CD4-positive, alpha-beta T cell treated with Interleukin-17A for 4 hours (primary cell): ENCODE data around the gene GBF1.

Experiments
- DNase-seq: peaks from one replicate; pipeline ENCODE4 v3.0.0-alpha.2; 2020; ENCODE audit warnings: mixed read lengths

Gene GBF1

DNA sequence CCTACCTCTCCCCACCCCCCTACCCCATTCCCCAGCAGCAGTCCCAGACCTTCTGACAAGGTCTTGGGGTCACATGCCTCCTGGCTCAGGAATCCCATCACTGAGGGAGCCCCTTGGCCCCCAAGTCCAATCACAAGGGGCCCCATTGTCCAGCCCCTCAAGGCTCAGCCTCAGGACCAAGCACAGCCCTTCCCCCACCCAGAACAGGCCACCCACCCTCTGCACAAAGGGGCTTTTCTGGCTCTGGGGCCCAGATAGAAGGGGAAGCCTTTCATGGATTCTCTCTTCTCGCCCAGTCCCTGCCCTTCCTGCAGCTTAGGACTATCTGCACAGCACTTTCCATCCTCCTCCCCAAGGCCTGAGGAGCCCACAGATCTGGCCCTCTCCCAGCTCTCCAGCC is 180.1 kb downstream of the GBF1 start:
- DNase-seq = no peak

DNA sequence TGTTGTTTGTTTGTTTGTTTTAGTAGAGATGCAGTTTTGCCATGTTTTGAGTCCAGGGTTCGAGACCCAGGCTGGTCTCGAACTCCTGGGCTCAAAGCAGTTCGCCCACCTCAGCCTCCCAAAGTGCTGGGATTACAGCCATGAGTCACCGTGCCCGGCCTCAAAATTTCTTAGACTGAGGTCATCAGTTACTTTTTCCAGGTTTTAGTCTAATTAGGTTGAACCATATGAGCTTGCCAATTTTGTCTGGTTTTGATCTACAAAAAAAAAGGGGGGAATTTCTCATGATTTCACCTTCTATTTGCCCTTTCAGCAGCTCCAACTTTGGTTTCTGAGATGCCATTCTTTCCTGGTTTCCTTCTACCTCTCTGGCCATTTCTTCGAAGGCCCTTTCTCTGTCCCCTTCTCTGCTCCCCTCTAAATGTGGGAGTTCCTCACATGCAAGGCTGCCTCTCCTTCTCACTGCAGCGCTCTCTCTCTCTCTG is 181.5 kb downstream of the GBF1 start:
- DNase-seq = no peak

DNA sequence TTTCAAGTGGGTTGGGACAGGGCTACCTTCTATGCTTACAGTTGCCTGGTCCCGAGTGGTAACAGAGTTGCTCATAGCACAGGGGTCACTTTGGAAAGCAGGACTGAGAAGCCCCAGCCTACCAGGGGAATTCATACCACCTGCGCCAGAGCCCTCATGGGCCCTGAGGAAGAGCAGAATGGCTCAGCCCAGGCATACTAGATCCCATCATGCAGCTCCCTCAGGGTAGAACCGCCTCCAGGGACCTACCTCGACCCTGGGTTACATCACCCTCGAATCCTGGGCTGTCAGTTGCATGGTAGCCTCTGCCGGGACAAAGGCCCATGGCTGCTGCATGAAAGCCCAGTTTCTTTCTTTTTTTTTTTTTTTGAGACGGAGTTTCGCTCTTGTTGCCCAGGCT is 184.1 kb downstream of the GBF1 start:
- DNase-seq = no peak

DNA sequence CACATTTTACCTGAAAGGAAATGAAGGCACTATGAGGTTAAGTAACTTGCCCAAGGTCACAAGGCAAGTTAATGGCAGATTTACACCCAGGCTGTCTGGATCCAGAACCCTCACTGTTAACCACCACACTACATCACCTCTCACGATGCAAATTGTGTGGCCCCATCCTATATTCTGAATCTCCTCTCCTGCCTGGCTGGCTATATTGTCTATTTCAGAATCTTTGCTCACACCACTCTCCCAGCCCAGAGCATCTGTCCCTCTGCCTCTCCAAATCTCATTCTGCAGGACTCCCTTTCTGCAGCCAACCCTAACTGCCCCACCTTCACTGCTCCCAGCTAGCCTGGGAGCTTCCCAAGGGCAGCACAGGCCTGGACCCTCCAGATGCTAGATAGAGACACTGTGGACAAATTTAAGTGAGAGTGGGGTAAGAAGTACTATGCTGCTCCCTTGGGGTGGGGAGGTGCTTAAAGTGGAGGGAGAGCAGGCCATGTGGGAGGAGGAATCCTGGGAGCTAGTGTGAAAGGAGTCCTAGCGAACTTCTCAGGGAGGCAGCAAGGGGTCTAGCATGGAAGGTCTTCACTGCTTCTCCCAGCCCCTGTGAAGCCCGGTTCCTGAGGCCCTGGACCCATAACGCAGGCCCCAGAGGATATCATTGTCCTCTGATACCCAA is 186.3 kb downstream of the GBF1 start:
- DNase-seq = no peak
